CD14-positive monocyte (primary cell): ENCODE results near the gene SALL4. TPM values are rescaled to one million over a fixed set of nuclear protein-coding genes. Genes with fewer than 3 reads are reported as not detected.

ENCODE experiments used
- DNase-seq, 3 donors: peaks; one replicate each; pipeline ENCODE4 v3.0.0-alpha.2; 2011 to 2022
- H2AFZ ChIP-seq: 2 replicates; pipeline ENCODE4 v1.6.0; 2012; ENCODE audit warnings: mild to moderate bottlenecking, low read depth, low read length, inconsistent platforms; ENCODE audit not compliant: insufficient read depth, poor library complexity, severe bottlenecking
- H3K27ac ChIP-seq, 2 donors: 1 replicate in 1 of 2; 2 replicates in 1 of 2; pipeline ENCODE4 v1.5.1; 2012 to 2013; ENCODE audit warnings: low read length in 2 of 2, control low read depth in 1 of 2, inconsistent platforms in 1 of 2, low read depth in 1 of 2, mild to moderate bottlenecking in 1 of 2
- H3K27me3 ChIP-seq, 2 donors: one replicate each; pipeline versions ENCODE4 v1.6.0 to v1.6.1; 2011 to 2013; ENCODE audit warnings: low read length in 2 of 2; ENCODE audit not compliant: control insufficient read depth in 2 of 2, insufficient read depth in 2 of 2
- H3K36me3 ChIP-seq, 2 donors: replicated peaks in 1 of 2; 1 replicate in 1 of 2; 2 replicates in 1 of 2; pipeline versions ENCODE4 v1.5.1 to v1.6.1; 2012 to 2013; ENCODE audit warnings: low read length in 2 of 2, control low read depth in 1 of 2, inconsistent platforms in 1 of 2, mild to moderate bottlenecking in 1 of 2; ENCODE audit not compliant: insufficient read depth in 2 of 2, control insufficient read depth in 1 of 2
- H3K4me1 ChIP-seq, 2 donors: 1 replicate in 1 of 2; 2 replicates in 1 of 2; pipeline versions ENCODE4 v1.5.1 to v1.6.1; 2012 to 2013; ENCODE audit warnings: low read length in 2 of 2, control low read depth in 1 of 2, inconsistent platforms in 1 of 2, mild to moderate bottlenecking in 1 of 2, moderate library complexity in 1 of 2; ENCODE audit not compliant: insufficient read depth in 2 of 2, control insufficient read depth in 1 of 2
- H3K4me2 ChIP-seq: replicated peaks from 2 replicates; pipeline ENCODE3; 2012; ENCODE audit warnings: low read length, moderate library complexity, mild to moderate bottlenecking; ENCODE audit not compliant: poor library complexity, severe bottlenecking; ENCODE audit errors: extremely low read depth
- H3K4me3 ChIP-seq, 3 experiments: fragments of 200-600 bp in 1 of 3; sonication (generic) in 1 of 3; replicated peaks in 1 of 3; 1 replicate in 2 of 3; 2 replicates in 1 of 3; pipeline ENCODE4 v1.5.1; 2011 to 2013; ENCODE audit warnings: low read length in 3 of 3, mild to moderate bottlenecking in 3 of 3, control low read depth in 2 of 3, low read depth in 2 of 3, inconsistent platforms in 1 of 3, moderate library complexity in 1 of 3
- H3K79me2 ChIP-seq: 2 replicates; pipeline ENCODE4 v1.6.0; 2012; ENCODE audit warnings: mild to moderate bottlenecking, control low read depth, inconsistent platforms, low read length, moderate library complexity; ENCODE audit not compliant: insufficient read depth
- H3K9ac ChIP-seq: 2 replicates; pipeline ENCODE4 v1.6.0; 2017; ENCODE audit warnings: low read length, mild to moderate bottlenecking; ENCODE audit not compliant: insufficient read depth, poor library complexity, severe bottlenecking
- H3K9me3 ChIP-seq, 2 donors: replicated peaks in 1 of 2; 1 replicate in 1 of 2; 2 replicates in 1 of 2; pipeline versions ENCODE4 v1.5.1 to v1.6.1; 2012 to 2013; ENCODE audit warnings: low read length in 2 of 2, control low read depth in 1 of 2; ENCODE audit not compliant: control insufficient read depth in 1 of 2, insufficient read depth in 1 of 2
- H4K20me1 ChIP-seq: 2 replicates; pipeline ENCODE4 v1.6.0; 2012; ENCODE audit warnings: mild to moderate bottlenecking, low read length, control low read depth, moderate library complexity; ENCODE audit not compliant: insufficient read depth
- H3K27ac Mint-ChIP-seq, 7 donors: one replicate each; pipeline ENCODE4 v1.8.0; 2020; ENCODE audit warnings: mild to moderate bottlenecking in 7 of 7, mixed read lengths in 7 of 7, moderate library complexity in 6 of 7, inconsistent platforms in 2 of 7
- H3K27me3 Mint-ChIP-seq, 3 donors: one replicate each; pipeline ENCODE4 v1.8.0; 2021 to 2022; ENCODE audit warnings: low read depth in 3 of 3, mild to moderate bottlenecking in 3 of 3, mixed read lengths in 3 of 3, moderate library complexity in 3 of 3, inconsistent platforms in 1 of 3
- H3K36me3 Mint-ChIP-seq, 2 donors: one replicate each; pipeline ENCODE4 v1.8.0; 2020; ENCODE audit warnings: mixed read lengths in 2 of 2, inconsistent platforms in 1 of 2, mild to moderate bottlenecking in 1 of 2
- H3K4me1 Mint-ChIP-seq: one replicate; pipeline ENCODE4 v1.8.0; 2020; ENCODE audit warnings: mild to moderate bottlenecking, mixed read lengths
- H3K4me3 Mint-ChIP-seq, 2 donors: one replicate each; pipeline ENCODE4 v1.8.0; 2020; ENCODE audit warnings: mild to moderate bottlenecking in 2 of 2, mixed read lengths in 2 of 2, moderate library complexity in 1 of 2
- H3K9me3 Mint-ChIP-seq, 7 donors: one replicate each; pipeline ENCODE4 v1.8.0; 2020 to 2022; ENCODE audit warnings: mixed read lengths in 7 of 7, mild to moderate bottlenecking in 6 of 7, moderate library complexity in 6 of 7, inconsistent platforms in 2 of 7
- WGBS: methylation state at CpG from one replicate; pipeline ENCODE4 v1.1.5; 2013; ENCODE audit warnings: missing lambda C conversion rate; ENCODE audit not compliant: insufficient coverage; 5-methylcytosine and 5-hydroxymethylcytosine counted together
- intact Hi-C, 2 donors: fragments of 100-400 bp; cut with micrococcal nuclease; formaldehyde crosslinking; loops; one replicate each; pipeline versions ENCODE4 v1.15.0 to v1.15.1; 2023
- polyA plus RNA-seq, 3 donors: library from polyadenylated mRNA; depleted of rRNA in 1 of 3; unstranded in 2 of 3; stranded (reverse) in 1 of 3; fragments of 300-500 nt in 2 of 3; fragments of >200 nt in 1 of 3; fragmentation: Illumina TruSeq in 2 of 3; gene quantifications; 1 replicate in 2 of 3; 2 replicates in 1 of 3; pipeline ENCODE4 v1.2.3, GENCODE V29; 2012 to 2021
- TF ChIP-seq, protein P1 (sequence below): fragments of 200-600 bp; IDR thresholded peaks from one replicate; pipeline ENCODE4 v1.8.0; 2022; ENCODE audit warnings: antibody characterized with exemption, mild to moderate bottlenecking

Gene SALL4
- polyA plus RNA-seq, 3 donors, result 0.07 TPM; not detected in 2

DNA sequence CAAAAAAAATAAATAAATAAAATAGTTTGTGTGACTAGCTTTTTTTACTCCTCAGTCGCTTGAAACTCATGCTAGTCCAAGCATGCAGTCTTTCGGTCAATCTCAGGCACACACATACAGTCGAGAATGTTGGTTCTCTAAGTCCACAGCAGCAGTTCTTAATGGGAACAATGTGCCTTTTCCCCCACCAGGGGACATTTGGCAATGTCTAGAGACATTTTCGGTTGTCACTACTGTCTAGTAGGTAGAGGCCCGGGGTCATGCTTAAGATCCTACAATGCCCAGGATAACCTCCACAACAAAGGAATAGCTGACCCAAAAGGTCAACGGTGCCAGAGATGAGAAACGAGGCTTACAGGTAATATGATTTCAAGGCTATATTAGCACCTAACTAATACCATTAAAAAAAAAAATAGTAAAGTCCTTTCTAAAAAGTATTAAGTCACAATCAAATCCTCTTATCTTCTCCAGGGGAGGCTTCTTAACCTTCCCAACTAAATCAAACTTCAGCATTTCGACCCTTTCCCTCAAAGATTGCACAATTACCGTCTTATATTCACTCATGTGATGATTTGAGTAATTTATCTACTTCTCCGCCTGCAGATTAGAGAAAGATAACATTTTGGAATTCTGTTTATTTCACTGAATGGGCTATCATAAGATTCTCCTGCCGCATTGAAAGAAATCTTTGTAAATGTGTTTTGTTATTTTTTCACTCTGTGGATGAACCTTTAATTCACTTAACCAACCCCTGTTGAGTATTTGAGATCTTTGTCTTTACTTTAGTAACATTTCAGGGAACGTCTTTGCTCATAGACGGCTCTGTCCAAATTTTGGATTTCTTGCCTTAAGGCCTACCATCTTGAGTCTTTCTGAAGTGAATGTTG lies 8.1 kb upstream of the SALL4 start:
- H3K79me2 ChIP-seq, result no peaks in the 10 kb centered on the region
- WGBS, result 96% methylated on average over 3 of the region's 13 CpGs
- Mint-ChIP-seq H3K36me3 (no peaks in the 10 kb centered on the region), H3K27me3 (peaks cover 3 to 9% (median 3%) of the 10 kb centered on the region in 3 donors), H3K9me3 (peaks cover 0 to 3% (median 0%) of the 10 kb centered on the region in 7 donors), H3K4me3 (no peak overlapping the region), H3K4me1 (no peaks in the 10 kb centered on the region), H3K27ac (no peak overlapping the region)
- TF ChIP-seq, protein P1, sequence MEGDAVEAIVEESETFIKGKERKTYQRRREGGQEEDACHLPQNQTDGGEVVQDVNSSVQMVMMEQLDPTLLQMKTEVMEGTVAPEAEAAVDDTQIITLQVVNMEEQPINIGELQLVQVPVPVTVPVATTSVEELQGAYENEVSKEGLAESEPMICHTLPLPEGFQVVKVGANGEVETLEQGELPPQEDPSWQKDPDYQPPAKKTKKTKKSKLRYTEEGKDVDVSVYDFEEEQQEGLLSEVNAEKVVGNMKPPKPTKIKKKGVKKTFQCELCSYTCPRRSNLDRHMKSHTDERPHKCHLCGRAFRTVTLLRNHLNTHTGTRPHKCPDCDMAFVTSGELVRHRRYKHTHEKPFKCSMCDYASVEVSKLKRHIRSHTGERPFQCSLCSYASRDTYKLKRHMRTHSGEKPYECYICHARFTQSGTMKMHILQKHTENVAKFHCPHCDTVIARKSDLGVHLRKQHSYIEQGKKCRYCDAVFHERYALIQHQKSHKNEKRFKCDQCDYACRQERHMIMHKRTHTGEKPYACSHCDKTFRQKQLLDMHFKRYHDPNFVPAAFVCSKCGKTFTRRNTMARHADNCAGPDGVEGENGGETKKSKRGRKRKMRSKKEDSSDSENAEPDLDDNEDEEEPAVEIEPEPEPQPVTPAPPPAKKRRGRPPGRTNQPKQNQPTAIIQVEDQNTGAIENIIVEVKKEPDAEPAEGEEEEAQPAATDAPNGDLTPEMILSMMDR, result no peak
- no peaks in the 10 kb centered on the region for H3K9me3 ChIP-seq
- no peak overlapping the region for H3K27ac ChIP-seq
- H4K20me1 ChIP-seq, result no peaks in the 10 kb centered on the region
- H3K9ac ChIP-seq, result no peak overlapping the region
- H3K27me3 ChIP-seq, result no peaks in the 10 kb centered on the region
- no peak overlapping the region for H3K4me2 ChIP-seq
- no peak overlapping the region for H2AFZ ChIP-seq
- no peaks in the 10 kb centered on the region for H3K4me1 ChIP-seq
- no peak for DNase-seq
- intact Hi-C loops, result no loop called here
- no peak overlapping the region for H3K4me3 ChIP-seq
- H3K36me3 ChIP-seq, result no peaks in the 10 kb centered on the region

DNA sequence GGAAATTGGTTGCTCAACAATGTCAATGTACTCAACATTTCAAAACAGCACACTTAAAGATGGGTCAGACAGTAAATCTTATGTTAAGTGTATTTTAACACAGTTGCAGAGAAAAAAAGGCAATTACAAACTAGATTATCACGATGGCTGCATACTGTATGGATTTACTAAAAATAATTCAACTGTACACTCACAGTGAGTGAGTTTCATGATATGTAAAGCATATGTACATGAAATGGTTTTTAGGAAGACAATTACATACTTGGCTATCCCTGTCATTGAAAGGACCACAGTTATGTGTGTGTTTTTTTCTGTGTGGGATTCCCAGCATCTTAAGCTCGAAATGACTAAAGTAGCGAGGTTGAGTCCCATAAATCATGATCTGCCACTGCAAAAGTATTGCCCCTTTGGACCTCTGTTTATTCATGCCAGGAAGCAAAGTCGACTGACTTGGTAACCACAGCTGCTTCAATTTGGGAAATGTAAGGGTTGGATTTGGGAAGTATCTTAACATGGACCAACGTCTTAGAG lies 5.5 kb upstream of the SALL4 start:
- H2AFZ ChIP-seq, result no peak overlapping the region
- 83% methylated on average over 2 of the region's 5 CpGs for WGBS
- intact Hi-C loops, result no loop called here
- H3K36me3 ChIP-seq, result no peaks in the 10 kb centered on the region
- H3K27ac ChIP-seq, result no peak overlapping the region
- Mint-ChIP-seq H3K4me3 (no peak overlapping the region), H3K27ac (no peak overlapping the region), H3K4me1 (no peaks in the 10 kb centered on the region), H3K27me3 (peaks cover 9 to 15% (median 10%) of the 10 kb centered on the region in 3 donors), H3K9me3 (peaks cover 0 to 3% (median 0%) of the 10 kb centered on the region in 7 donors), H3K36me3 (no peaks in the 10 kb centered on the region)
- H4K20me1 ChIP-seq, result no peaks in the 10 kb centered on the region
- DNase-seq, result no peak
- no peak overlapping the region for H3K4me2 ChIP-seq
- H3K4me1 ChIP-seq, result no peaks in the 10 kb centered on the region
- no peaks in the 10 kb centered on the region for H3K79me2 ChIP-seq
- H3K27me3 ChIP-seq, result peaks cover 10 to 18% of the 10 kb centered on the region in 2 donors
- no peak overlapping the region for H3K9ac ChIP-seq
- no peaks in the 10 kb centered on the region for H3K9me3 ChIP-seq
- TF ChIP-seq, protein P1, result no peak
- no peak overlapping the region for H3K4me3 ChIP-seq
